NCI-H345 treated with DMSO at 0.1 percent for 48 hours (cell line): ENCODE measurements around the gene OR2B6.

Experiments used
- DNase-seq: peaks from one replicate; lab custom pipeline; 2025; ENCODE audit not compliant: unreplicated experiment; lab: John Stamatoyannopoulos, UW

The OR2B6 gene

DNA sequence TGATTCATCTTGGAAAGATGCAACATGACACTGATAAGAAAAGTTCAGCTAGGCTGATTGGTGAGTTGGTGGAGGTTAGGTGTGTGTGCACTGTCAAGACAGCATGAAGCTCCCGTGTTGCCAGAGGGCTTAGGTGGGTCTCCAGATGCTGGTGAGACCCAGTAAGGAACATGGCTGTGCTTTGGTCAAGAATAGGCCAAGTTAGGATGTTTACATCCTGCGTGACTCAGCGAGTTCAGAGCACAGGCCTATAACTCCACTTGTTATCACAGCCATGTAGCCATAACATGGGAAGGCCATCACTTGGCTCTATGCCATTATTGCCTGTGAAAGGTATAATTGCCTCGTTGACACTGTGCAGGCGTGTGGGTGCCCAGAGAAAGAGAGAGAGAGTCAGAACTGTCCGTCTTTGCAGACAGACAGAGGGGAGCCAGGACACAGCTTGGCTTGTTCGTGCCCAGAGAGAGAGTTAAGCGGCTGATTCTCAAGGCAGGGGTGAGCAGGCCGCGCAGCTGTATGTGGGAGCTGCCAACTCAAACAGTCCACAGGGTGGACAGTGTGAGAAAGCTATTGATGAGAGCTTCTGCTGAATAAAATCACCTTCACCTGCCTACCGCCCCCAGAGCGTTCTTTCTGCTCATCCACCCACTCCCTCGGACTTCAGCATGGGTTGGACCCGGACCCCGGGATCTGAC, 43.5 kb downstream of the OR2B6 start:
- no peak for DNase-seq

DNA sequence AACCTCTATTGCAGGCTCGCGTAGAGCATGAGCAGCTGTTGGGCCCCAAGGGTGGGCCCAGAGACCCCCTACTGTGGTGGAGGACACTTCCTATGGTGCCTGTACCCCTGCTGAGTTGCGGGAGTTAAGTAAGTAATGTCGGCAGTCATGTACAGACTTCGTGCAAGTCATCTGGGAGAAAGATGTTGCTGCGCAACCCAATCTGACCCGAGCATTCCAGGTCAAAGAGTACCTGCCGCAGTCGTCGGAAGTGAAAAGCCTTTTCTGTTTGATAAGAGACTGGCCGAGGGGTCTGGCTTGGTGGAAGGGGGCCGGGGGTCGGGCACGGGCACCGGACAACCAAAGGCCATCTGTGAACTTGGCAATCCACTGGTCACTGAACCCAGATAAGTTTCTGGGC, 44.3 kb downstream of the OR2B6 start:
- no peak for DNase-seq

DNA sequence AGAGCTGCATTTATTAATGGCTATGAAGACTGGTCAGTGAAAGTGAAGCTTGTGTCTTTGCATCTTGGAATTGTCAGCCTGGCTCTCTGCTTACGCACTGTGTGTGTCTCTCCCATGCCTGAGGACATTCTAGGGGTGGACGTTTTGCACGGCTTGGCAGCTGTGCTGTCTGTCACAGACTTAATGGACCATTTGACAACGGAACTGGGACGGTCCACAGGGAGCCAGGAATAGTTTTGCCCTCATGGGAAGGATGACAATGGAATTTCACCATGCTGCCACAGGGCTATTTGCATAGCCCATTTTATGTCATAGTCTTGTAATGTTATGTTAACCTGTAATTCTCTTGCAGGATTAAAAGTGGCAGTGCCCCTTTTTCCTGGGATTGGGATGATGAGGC, 44.7 kb downstream of the OR2B6 start:
- no peak for DNase-seq

DNA sequence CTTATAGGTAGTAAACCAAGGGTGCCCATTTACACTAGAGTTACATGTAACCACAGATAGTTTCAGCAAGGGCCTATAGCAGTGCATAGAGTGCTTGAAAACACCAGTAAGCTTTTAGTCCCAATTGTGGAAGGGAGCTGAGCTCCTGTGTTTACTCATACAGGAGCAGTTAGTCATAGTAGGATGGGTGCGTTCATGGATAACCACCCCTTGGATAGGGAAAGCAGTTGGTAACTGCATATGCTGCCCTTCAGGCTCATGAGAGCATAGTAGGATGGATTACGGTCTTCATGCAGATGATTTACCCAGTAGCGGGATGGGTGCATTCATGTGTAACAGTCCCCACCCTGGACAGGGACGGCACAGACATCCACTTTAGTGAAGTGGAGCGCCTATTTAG, 45.1 kb downstream of the OR2B6 start:
- DNase-seq, result no peak

DNA sequence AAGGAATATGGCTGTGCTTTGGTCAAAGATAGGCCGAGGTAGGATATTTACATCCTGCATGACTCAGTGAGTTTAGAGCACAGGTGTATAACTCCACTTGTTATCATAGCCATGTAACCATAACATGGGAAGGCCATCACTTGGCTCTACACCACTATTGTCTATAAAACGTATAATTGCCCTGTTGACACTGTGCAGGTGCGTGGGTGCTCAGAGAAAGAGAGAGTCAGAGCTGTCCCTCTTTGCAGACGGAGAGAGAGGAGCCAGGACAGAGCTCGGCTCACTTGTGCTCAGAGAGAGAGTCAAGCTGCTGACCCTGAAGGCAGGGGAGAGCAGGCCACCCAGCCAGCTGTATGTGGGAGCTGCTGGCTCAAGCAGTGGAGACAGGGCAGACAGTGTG, 46.0 kb downstream of the OR2B6 start:
- DNase-seq, result no peak

DNA sequence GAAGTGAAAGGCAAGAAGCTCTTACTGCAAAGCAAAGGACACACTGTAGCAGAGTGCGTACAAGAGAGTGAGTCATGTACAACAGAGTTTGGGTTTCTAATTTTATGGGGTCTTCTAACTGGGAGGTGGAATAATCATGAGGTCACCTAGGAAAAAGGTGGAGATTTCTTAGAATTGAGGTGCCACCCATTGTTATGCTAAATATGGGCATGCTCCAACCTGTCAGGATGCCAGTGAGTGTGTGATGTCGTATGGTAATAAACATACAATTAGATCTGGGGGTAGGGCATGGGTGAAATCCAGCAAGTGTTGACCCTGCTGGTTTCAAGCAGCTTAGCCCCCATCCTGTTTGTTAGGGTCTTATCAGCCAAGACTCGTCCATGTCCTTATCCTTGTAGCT, 46.6 kb downstream of the OR2B6 start:
- no peak for DNase-seq

DNA sequence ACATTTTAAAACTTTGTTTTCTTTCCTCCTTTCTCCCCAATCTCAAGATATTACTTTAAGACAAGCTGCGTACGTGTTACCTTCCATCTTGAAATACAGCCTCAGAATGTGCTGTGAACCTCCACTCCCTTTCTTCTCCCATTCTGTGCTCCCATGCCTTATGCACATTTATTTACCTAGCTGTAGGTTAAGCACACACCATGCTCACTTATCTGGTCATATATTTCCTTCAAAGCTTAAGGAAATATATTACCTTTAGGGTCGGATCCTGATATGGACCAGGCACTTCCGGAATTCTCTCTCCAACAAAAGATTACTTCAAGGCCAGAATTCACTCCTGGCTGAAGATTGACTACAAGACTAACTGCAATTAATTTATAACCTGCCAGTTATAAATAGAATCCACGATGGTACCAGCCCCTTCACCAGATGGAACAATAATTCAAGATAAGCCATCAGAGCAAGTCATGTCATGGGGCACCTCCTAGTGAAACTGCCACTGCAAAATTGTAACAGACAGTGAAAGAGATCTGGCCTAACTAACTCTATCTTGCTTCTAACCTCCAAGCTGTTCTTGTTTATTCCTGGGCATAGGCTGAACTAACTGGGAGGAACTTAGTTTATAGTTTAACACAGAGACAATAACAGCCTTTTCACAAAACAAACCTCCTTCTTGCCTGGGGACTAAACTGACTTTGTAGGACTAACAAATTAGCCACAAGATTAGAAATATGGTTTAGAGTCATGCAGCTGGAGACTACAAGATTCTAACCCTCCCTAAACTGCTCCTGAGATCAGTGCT, 47.5 kb downstream of the OR2B6 start:
- no peak for DNase-seq

DNA sequence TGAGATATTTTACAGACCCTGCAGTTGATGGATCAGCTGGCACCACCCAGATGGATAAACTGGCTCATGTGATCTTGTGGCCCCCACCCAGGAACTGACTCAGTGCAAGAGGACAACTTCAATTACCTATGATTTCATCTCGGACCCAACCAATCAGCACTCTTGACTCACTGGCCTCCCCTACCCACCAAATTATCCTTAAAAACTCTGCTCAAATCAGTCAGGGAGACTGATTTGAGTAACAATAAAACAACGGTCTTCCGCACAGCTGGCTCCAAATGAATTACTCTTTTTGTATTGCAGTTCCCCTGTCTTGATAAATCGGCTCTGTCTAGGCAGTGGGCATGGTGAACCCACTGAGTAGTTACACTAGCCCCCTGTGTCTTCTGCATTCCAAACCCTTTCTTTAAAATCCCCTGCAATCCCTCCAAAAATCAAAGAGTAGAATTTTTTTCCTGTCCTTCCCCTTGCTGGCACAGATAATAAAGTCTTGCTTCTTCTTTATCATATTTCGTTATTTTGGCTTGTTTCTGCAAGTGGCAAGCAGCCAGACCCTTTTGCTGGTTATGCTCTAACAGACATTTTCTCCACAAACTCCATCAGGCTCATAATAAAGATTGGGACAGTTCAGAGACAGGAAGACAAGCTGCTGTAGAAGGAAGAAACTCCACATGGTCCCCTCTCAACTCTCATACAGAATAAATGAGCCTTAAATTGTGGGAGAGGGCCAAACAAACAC, 48.3 kb downstream of the OR2B6 start:
- DNase-seq, result no peak

DNA sequence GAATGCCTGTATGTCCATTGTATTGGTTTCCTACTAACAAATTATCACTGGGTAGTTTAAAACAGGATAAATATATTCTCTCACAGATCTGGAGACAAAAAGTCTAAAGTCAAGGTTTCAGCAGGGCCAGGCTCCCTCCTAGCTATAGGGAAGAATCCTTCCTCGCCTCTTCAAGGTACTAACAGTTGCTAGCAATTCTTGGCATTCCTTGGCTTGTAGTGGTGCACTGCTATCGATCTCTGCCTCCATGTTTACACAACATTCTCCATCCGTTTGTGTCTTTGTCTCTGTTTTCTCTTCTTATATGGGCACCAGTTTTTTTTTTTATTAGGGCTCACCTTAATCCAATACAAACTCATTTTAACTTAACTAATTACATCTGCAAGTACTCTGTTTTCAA, 48.9 kb downstream of the OR2B6 start:
- DNase-seq, result no peak
